ENCODE data around the gene CDC42BPA. TPM values are rescaled to one million over a fixed set of nuclear protein-coding genes. Genes with fewer than 3 reads are reported as not detected.

The CDC42BPA gene
- total and polyA plus RNA-seq, 9 of the 15 experiments (the other 6 are each of a cell fraction or from before 2014, with no cell fraction given): 8.0 to 77.5 (median 52.1) TPM

DNA sequence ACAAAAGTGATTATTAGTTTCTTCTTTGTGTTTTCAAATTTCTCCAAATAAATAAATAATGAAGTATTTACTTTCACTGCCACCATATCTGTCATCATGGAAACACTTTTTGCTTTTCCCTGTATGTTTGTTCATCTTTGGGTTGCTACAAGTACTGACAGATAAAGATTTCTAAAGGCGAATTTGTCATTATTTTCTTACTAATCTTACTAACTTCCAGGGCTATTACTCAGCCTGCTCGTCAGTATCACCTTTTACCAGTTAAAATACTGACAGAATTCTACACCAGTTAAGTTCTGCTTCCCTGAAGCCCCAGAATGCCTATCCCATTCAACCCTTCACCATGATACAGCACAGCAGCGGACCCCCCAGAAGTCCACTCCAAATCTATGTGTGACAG is 106.1 kb downstream of the CDC42BPA start:
- H3K9ac ChIP-seq (ENCODE audit: insufficient read depth in 1 of 2, low read depth in 2 of 2, low read length in 2 of 2): no peak overlapping the region
- 0 out of 2 replicates have a peak, but pooled peaks have one; percentile 5 for TF ChIP-seq FOXA1 (IDR thresholded peaks at IDR 0.05; ENCODE audit: borderline replicate concordance)
- TF ChIP-seq TOE1 (IDR thresholded peaks at IDR 0.05; ENCODE audit: borderline replicate concordance): no peak
- no peak for TF ChIP-seq TOE1 (CRISPR knock-in tag; IDR thresholded peaks at IDR 0.05; ENCODE audit: borderline replicate concordance, low read depth)
- ATAC-seq (no peak), DNase-seq (ENCODE audit: extremely low read depth in 1 of 4, low spot score in 3 of 4) (no peak), FAIRE-seq (no peak)
- no peaks in the 10 kb centered on the region for H3K4me1 ChIP-seq (replicated peaks in 1 of 2; ENCODE audit: control insufficient read depth in 2 of 2, insufficient read depth in 2 of 2, low read length in 2 of 2)
- intact Hi-C loops (cut with micrococcal nuclease): no loop called here
- no peak overlapping the region for H3K27ac ChIP-seq (ENCODE audit: extremely low read depth, low read depth, low read length)
- in situ Hi-C loops (cut with MboI): no loop called here
- H2AFZ ChIP-seq (ENCODE audit: low read depth, low read length): no peak overlapping the region
- no TSS peak for BruUV-seq (replicated peaks)
- peaks cover 26% of the 10 kb centered on the region for H3K36me3 ChIP-seq (ENCODE audit: control insufficient read depth, insufficient read depth, low read length)
- no peaks in the 10 kb centered on the region for H3K9me1 ChIP-seq (ENCODE audit: control insufficient read depth, insufficient read depth, low read length)
- CTCF ChIA-PET (ENCODE audit: low intra/inter-chr PET ratio): no interaction called here
- 78% methylated on average over 3 of the region's 3 CpGs for WGBS (ENCODE audit: insufficient coverage, low coverage, missing lambda C conversion rate)
- POLR2A ChIA-PET: no interaction called here
- H3K4me3 ChIP-seq: no peak overlapping the region
- H3K27me3 ChIP-seq (ENCODE audit: control insufficient read depth in 2 of 2, insufficient read depth in 2 of 2, low read length in 2 of 2): no peaks in the 10 kb centered on the region
- H4K20me1 ChIP-seq (replicated peaks; ENCODE audit: control insufficient read depth, insufficient read depth, low read length): no peaks in the 10 kb centered on the region
- peaks cover 47% of the 10 kb centered on the region for H3K79me2 ChIP-seq (ENCODE audit: control insufficient read depth, insufficient read depth, low read length)
- H3K9me3 ChIP-seq (replicated peaks; ENCODE audit: control insufficient read depth, insufficient read depth, low read depth, low read length): peaks cover 5% of the 10 kb centered on the region; the same call in 1 of the 2 replicates
- no peak overlapping the region for H3K4me2 ChIP-seq (ENCODE audit: insufficient read depth, low read length)

DNA sequence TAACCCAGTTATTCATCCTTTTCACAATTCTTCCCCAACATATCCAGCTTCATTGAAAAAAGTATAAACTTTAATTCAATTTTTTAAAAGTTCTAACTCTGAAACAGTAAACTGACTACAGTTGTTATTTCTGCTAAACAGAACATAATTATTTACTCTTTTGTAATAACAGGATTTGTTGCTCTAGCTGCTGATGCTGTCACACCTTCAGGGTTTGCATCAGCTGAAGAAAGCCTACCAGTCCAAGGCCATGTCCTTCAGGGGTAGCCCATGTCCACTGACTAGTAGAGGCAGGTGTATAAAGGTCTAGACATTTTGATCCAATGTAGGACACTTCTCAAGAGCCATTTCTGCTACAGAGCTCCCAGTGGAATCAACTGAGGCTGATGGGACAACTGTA is 107.7 kb downstream of the CDC42BPA start:
- ChIA-PET POLR2A (interaction anchor here (0.6 kb wide), 1 partner anchor 61 kb away, joined by 3 read pairs; no protein-coding TSS in a partner anchor), CTCF (ENCODE audit: low intra/inter-chr PET ratio) (no interaction called here)
- Histone ChIP-seq H3K9me3 (replicated peaks; ENCODE audit: control insufficient read depth, insufficient read depth, low read depth, low read length) (peaks cover 5% of the 10 kb centered on the region; the same call in 1 of the 2 replicates), H3K4me3 (no peak overlapping the region), H3K79me2 (ENCODE audit: control insufficient read depth, insufficient read depth, low read length) (peaks cover 33% of the 10 kb centered on the region), H3K4me2 (ENCODE audit: insufficient read depth, low read length) (no peak overlapping the region), H4K20me1 (replicated peaks; ENCODE audit: control insufficient read depth, insufficient read depth, low read length) (no peaks in the 10 kb centered on the region), H3K9me1 (ENCODE audit: control insufficient read depth, insufficient read depth, low read length) (no peaks in the 10 kb centered on the region), H3K27ac (ENCODE audit: extremely low read depth, low read depth, low read length) (no peak overlapping the region), H2AFZ (ENCODE audit: low read depth, low read length) (no peak overlapping the region), H3K9ac (ENCODE audit: insufficient read depth in 1 of 2, low read depth in 2 of 2, low read length in 2 of 2) (no peak overlapping the region), H3K36me3 (ENCODE audit: control insufficient read depth, insufficient read depth, low read length) (peaks cover 26% of the 10 kb centered on the region), H3K27me3 (ENCODE audit: control insufficient read depth in 2 of 2, insufficient read depth in 2 of 2, low read length in 2 of 2) (no peaks in the 10 kb centered on the region), H3K4me1 (replicated peaks in 1 of 2; ENCODE audit: control insufficient read depth in 2 of 2, insufficient read depth in 2 of 2, low read length in 2 of 2) (no peaks in the 10 kb centered on the region)
- FAIRE-seq (no peak), DNase-seq (ENCODE audit: extremely low read depth in 1 of 4, low spot score in 3 of 4) (no peak), ATAC-seq (no peak)
- in situ Hi-C loops (cut with MboI) (no loop called here), intact Hi-C loops (cut with micrococcal nuclease) (no loop called here)
- no TSS peak for BruUV-seq (replicated peaks)
- no peak for TF ChIP-seq IFI16 (CRISPR knock-in tag; IDR thresholded peaks at IDR 0.05)
- no peak for TF ChIP-seq ZNF77 (CRISPR knock-in tag; IDR thresholded peaks at IDR 0.05)
- no peak for TF ChIP-seq RNF2 (IDR thresholded peaks at IDR 0.05)
- no peak for TF ChIP-seq FOSL1 (tag; conservative IDR thresholded peaks at IDR 0.05)
- TF ChIP-seq ASH1L (IDR thresholded peaks at IDR 0.05; ENCODE audit: borderline replicate concordance, low read depth, partially characterized antibody): no peak
- no peak for TF ChIP-seq KHSRP (IDR thresholded peaks at IDR 0.05)
- no peak for TF ChIP-seq MIER1 (IDR thresholded peaks at IDR 0.05; ENCODE audit: low read depth)
- TF ChIP-seq SLC30A9 (CRISPR knock-in tag; IDR thresholded peaks at IDR 0.05): no peak
- TF ChIP-seq, protein P1, sequence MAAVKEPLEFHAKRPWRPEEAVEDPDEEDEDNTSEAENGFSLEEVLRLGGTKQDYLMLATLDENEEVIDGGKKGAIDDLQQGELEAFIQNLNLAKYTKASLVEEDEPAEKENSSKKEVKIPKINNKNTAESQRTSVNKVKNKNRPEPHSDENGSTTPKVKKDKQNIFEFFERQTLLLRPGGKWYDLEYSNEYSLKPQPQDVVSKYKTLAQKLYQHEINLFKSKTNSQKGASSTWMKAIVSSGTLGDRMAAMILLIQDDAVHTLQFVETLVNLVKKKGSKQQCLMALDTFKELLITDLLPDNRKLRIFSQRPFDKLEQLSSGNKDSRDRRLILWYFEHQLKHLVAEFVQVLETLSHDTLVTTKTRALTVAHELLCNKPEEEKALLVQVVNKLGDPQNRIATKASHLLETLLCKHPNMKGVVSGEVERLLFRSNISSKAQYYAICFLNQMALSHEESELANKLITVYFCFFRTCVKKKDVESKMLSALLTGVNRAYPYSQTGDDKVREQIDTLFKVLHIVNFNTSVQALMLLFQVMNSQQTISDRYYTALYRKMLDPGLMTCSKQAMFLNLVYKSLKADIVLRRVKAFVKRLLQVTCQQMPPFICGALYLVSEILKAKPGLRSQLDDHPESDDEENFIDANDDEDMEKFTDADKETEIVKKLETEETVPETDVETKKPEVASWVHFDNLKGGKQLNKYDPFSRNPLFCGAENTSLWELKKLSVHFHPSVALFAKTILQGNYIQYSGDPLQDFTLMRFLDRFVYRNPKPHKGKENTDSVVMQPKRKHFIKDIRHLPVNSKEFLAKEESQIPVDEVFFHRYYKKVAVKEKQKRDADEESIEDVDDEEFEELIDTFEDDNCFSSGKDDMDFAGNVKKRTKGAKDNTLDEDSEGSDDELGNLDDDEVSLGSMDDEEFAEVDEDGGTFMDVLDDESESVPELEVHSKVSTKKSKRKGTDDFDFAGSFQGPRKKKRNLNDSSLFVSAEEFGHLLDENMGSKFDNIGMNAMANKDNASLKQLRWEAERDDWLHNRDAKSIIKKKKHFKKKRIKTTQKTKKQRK (IDR thresholded peaks at IDR 0.05; ENCODE audit: borderline replicate concordance, low read depth, low read length): no peak
- TF ChIP-seq NR4A1 (CRISPR knock-in tag; IDR thresholded peaks at IDR 0.05): no peak
- no peak for TF ChIP-seq NR4A1 (tag; IDR thresholded peaks at IDR 0.05)
- TF ChIP-seq KLF6 (CRISPR knock-in tag; IDR thresholded peaks at IDR 0.05; ENCODE audit: borderline replicate concordance): no peak
- no peak for TF ChIP-seq TBL1XR1 (IDR thresholded peaks at IDR 0.05; ENCODE audit: low read length in 2 of 2)
- TF ChIP-seq JUNB (CRISPR knock-in tag; conservative IDR thresholded peaks at IDR 0.05): no peak
